Measurements from ENCODE around the gene CNTLN. TPM values are rescaled to one million over a fixed set of nuclear protein-coding genes. Genes with fewer than 3 reads are reported as not detected.

The CNTLN gene
- total and polyA plus RNA-seq, 2 donors (not counting 1 experiment from before 2014, with no cell fraction given): 0.30 to 0.94 TPM

- ATAC-seq (ENCODE audit: low read depth) (no peak), DNase-seq (no peak)
- no peak overlapping the region for H3K9ac ChIP-seq (ENCODE audit: low read length)
- no peak overlapping the region for H3K27ac ChIP-seq (ENCODE audit: low read length in 2 of 2)
- no peaks in the 10 kb centered on the region for H3K27me3 ChIP-seq (replicated peaks in 1 of 4; ENCODE audit: control extremely low read depth in 1 of 4, control insufficient read depth in 3 of 4, insufficient read depth in 4 of 4, low read length in 3 of 4)
- H3K4me3 Mint-ChIP-seq: no peak overlapping the region
- no peak overlapping the region for H3K27ac Mint-ChIP-seq
- no peaks in the 10 kb centered on the region for H3K36me3 ChIP-seq (replicated peaks in 1 of 2; ENCODE audit: control extremely low read depth in 1 of 2, control insufficient read depth in 1 of 2, extremely low read depth in 1 of 2, insufficient read depth in 2 of 2, low read length in 1 of 2)
- H3K4me3 ChIP-seq (ENCODE audit: control extremely low read depth in 1 of 5, extremely low read depth in 1 of 5, insufficient read depth in 1 of 5, low read depth in 2 of 5, low read length in 4 of 5): no peak overlapping the region
- H3K79me2 ChIP-seq (ENCODE audit: control insufficient read depth, insufficient read depth, low read length): no peaks in the 10 kb centered on the region
- peaks cover 0 to 9% (median 0%) of the 10 kb centered on the region in 3 donors for H3K9me3 ChIP-seq (ENCODE audit: control extremely low read depth in 1 of 3, control insufficient read depth in 2 of 3, insufficient read depth in 1 of 3, low read length in 2 of 3)
- no peaks in the 10 kb centered on the region for H3K4me1 ChIP-seq (ENCODE audit: control insufficient read depth in 2 of 2, insufficient read depth in 2 of 2, low read length in 2 of 2)
- H3K4me2 ChIP-seq (replicated peaks; ENCODE audit: low read depth, low read length, poor library complexity, severe bottlenecking): no peak overlapping the region
- no peaks in the 10 kb centered on the region for H3K9me3 Mint-ChIP-seq (ENCODE audit: insufficient read depth)
- no peaks in the 10 kb centered on the region for H3K27me3 Mint-ChIP-seq
- CTCF ChIA-PET: no interaction called here
- H4K20me1 ChIP-seq (ENCODE audit: control insufficient read depth, insufficient read depth, low read length, poor library complexity, severe bottlenecking): no peaks in the 10 kb centered on the region
- intact Hi-C loops (cut with micrococcal nuclease): no loop called here
- 84% methylated on average over 4 of the region's 4 CpGs for WGBS (ENCODE audit: insufficient coverage)
- TF ChIP-seq EZH2 (IDR thresholded peaks at IDR 0.05; ENCODE audit: borderline replicate concordance, insufficient read depth, low read depth, low read length, poor library complexity, severe bottlenecking) (no peak), CTCF (IDR thresholded peaks at IDR 0.05) (no peak)
- POLR2A ChIA-PET: no interaction called here
- H2AFZ ChIP-seq (ENCODE audit: insufficient read depth, low read depth, low read length, poor library complexity, severe bottlenecking): no peak overlapping the region
- H3K4me1 Mint-ChIP-seq: no peaks in the 10 kb centered on the region
Observed at GRCh38 chr9:17159469-17159868, 24.6 kb downstream of the CNTLN start.

DNA sequence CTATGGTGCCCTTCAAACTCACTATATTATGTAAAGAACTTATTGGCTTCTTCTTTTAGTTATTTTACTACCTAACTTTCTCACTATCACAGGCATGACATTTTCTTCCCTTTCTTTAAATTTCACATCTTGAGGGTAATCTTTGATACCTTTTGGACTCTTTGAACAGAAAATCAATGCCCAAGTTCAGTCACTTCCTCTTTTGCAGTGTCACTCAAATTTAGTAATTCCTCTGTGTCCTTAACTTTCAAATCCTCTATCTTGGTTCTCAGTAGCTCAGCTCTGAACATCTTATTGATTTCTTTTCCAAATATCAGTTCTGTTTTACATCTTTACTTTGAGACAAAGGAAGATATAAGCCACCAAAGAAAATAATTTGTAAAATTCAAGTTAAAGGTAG lies 25.5 kb downstream of the CNTLN start:
- H3K36me3 ChIP-seq (replicated peaks in 1 of 2; ENCODE audit: control extremely low read depth in 1 of 2, control insufficient read depth in 1 of 2, extremely low read depth in 1 of 2, insufficient read depth in 2 of 2, low read length in 1 of 2): no peaks in the 10 kb centered on the region
- H3K79me2 ChIP-seq (ENCODE audit: control insufficient read depth, insufficient read depth, low read length): no peaks in the 10 kb centered on the region
- DNase-seq (no peak), ATAC-seq (ENCODE audit: low read depth) (no peak)
- H3K4me1 ChIP-seq (ENCODE audit: control insufficient read depth in 2 of 2, insufficient read depth in 2 of 2, low read length in 2 of 2): no peaks in the 10 kb centered on the region
- CTCF ChIA-PET: no interaction called here
- no peak overlapping the region for H3K9ac ChIP-seq (ENCODE audit: low read length)
- H2AFZ ChIP-seq (ENCODE audit: insufficient read depth, low read depth, low read length, poor library complexity, severe bottlenecking): no peak overlapping the region
- peaks cover 0 to 7% (median 0%) of the 10 kb centered on the region in 3 donors for H3K9me3 ChIP-seq (ENCODE audit: control extremely low read depth in 1 of 3, control insufficient read depth in 2 of 3, insufficient read depth in 1 of 3, low read length in 2 of 3)
- H3K4me2 ChIP-seq (replicated peaks; ENCODE audit: low read depth, low read length, poor library complexity, severe bottlenecking): no peak overlapping the region
- no peaks in the 10 kb centered on the region for H3K27me3 ChIP-seq (replicated peaks in 1 of 4; ENCODE audit: control extremely low read depth in 1 of 4, control insufficient read depth in 3 of 4, insufficient read depth in 4 of 4, low read length in 3 of 4)
- Mint-ChIP-seq H3K27me3 (no peaks in the 10 kb centered on the region), H3K9me3 (ENCODE audit: insufficient read depth) (no peaks in the 10 kb centered on the region), H3K27ac (no peak overlapping the region), H3K4me1 (no peaks in the 10 kb centered on the region), H3K4me3 (no peak overlapping the region)
- no peak overlapping the region for H3K4me3 ChIP-seq (ENCODE audit: control extremely low read depth in 1 of 5, extremely low read depth in 1 of 5, insufficient read depth in 1 of 5, low read depth in 2 of 5, low read length in 4 of 5)
- H3K27ac ChIP-seq (ENCODE audit: low read length in 2 of 2): no peak overlapping the region
- TF ChIP-seq EZH2 (IDR thresholded peaks at IDR 0.05; ENCODE audit: borderline replicate concordance, insufficient read depth, low read depth, low read length, poor library complexity, severe bottlenecking) (no peak), CTCF (IDR thresholded peaks at IDR 0.05) (no peak)
- POLR2A ChIA-PET: no interaction called here
- no peaks in the 10 kb centered on the region for H4K20me1 ChIP-seq (ENCODE audit: control insufficient read depth, insufficient read depth, low read length, poor library complexity, severe bottlenecking)
- intact Hi-C loops (cut with micrococcal nuclease): no loop called here
